Lower leg skin (tissue), 3 donors: ENCODE data around the gene STK25.

Experiments used
- CTCF ChIP-seq, 3 donors: fragments of 450-650 bp; IDR thresholded peaks; one replicate each; pipeline ENCODE4 v1.5.1; 2016; ENCODE audit warnings: antibody characterized with exemption in 3 of 3, mild to moderate bottlenecking in 3 of 3, moderate library complexity in 2 of 3
- POLR2A ChIP-seq, 2 donors: fragments of 450-650 bp; IDR thresholded peaks; one replicate each; pipeline ENCODE4 v1.6.1; 2016 to 2017; ENCODE audit warnings: antibody characterized with exemption in 2 of 2, mild to moderate bottlenecking in 1 of 2, moderate library complexity in 1 of 2

GRCh38 chr2:241534701-241535375 lies 26.5 kb upstream of the STK25 start:
- TF ChIP-seq POLR2A (IDR thresholded peaks at IDR 0.05), result no peak
- no peak for TF ChIP-seq CTCF (IDR thresholded peaks at IDR 0.05)
